ENCODE data around the gene PTBP2.

PTBP2 gene

DNA sequence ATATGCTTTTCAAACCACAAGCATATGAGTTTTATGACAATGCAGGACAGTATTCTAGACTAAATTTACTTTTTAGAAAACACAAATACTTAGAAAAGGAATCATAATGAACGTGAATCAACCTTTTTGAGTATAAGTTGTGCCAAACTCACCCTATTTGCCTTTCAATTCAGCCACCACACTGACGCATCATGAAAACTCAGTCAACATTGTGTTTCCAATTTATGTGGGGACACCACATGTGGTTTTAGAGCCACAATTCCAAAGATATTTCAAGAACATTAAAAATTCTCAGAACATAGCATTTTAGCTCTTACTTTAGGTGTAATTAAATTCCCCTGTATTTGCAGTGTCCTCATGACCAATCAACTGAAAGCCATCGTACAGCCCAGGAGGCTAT, 118.8 kb downstream of the PTBP2 start:
- DNase-seq (ENCODE audit: low read depth), result no peak

GRCh38 chr1:96842215-96842614, 120.6 kb downstream of the PTBP2 start:
- DNase-seq (ENCODE audit: low read depth), result no peak
- TF ChIP-seq, protein P1, sequence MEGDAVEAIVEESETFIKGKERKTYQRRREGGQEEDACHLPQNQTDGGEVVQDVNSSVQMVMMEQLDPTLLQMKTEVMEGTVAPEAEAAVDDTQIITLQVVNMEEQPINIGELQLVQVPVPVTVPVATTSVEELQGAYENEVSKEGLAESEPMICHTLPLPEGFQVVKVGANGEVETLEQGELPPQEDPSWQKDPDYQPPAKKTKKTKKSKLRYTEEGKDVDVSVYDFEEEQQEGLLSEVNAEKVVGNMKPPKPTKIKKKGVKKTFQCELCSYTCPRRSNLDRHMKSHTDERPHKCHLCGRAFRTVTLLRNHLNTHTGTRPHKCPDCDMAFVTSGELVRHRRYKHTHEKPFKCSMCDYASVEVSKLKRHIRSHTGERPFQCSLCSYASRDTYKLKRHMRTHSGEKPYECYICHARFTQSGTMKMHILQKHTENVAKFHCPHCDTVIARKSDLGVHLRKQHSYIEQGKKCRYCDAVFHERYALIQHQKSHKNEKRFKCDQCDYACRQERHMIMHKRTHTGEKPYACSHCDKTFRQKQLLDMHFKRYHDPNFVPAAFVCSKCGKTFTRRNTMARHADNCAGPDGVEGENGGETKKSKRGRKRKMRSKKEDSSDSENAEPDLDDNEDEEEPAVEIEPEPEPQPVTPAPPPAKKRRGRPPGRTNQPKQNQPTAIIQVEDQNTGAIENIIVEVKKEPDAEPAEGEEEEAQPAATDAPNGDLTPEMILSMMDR (IDR thresholded peaks at IDR 0.05; ENCODE audit: control insufficient read depth, insufficient read depth, low read depth, low read length, missing control alignments), result peak; percentile 12
- H3K4me3 ChIP-seq (ENCODE audit: control insufficient read depth, low read depth, low read length), result no peak overlapping the region

More for the DNA sequence above, 118.8 kb downstream of the PTBP2 start:
- H3K4me3 ChIP-seq (ENCODE audit: control insufficient read depth, low read depth, low read length), result no peak overlapping the region
- TF ChIP-seq, protein P1 (IDR thresholded peaks at IDR 0.05; ENCODE audit: control insufficient read depth, insufficient read depth, low read depth, low read length, missing control alignments), result no peak

- DNase-seq (ENCODE audit: low read depth), result peak; percentile 38
- TF ChIP-seq, protein P1 (IDR thresholded peaks at IDR 0.05; ENCODE audit: control insufficient read depth, insufficient read depth, low read depth, low read length, missing control alignments), result no peak
Measured at GRCh38 chr1:96843196-96843595, 121.6 kb downstream of the PTBP2 start.

GRCh38 chr1:96843601-96844000, 122.0 kb downstream of the PTBP2 start:
- H3K4me3 ChIP-seq (ENCODE audit: control insufficient read depth, low read depth, low read length), result no peak overlapping the region
- no peak for DNase-seq (ENCODE audit: low read depth)
- TF ChIP-seq, protein P1 (IDR thresholded peaks at IDR 0.05; ENCODE audit: control insufficient read depth, insufficient read depth, low read depth, low read length, missing control alignments), result no peak

More at GRCh38 chr1:96843196-96843595, 121.6 kb downstream of the PTBP2 start:
- no peak overlapping the region for H3K4me3 ChIP-seq (ENCODE audit: control insufficient read depth, low read depth, low read length)

DNA sequence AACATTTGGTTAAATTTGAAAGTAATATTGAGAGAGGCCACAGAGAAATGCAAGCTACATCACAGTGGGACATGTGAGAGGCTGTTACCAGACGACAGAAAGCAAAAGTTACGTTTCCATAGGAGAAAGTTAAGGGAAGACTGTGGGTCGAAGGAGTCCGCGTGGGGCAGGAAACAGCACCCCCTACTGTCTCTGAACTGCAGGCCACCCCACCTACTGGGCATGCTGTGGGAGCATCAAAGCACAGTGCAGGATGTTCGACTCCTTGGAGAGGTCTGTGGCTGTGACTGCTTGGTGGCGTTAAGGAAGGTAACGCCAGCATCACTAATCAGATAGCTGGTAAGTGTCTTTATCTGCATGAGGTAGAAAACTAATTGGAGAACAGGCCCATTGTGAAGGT, 123.9 kb downstream of the PTBP2 start:
- no peak overlapping the region for H3K4me3 ChIP-seq (ENCODE audit: control insufficient read depth, low read depth, low read length)
- TF ChIP-seq, protein P1 (IDR thresholded peaks at IDR 0.05; ENCODE audit: control insufficient read depth, insufficient read depth, low read depth, low read length, missing control alignments), result peak; percentile 48
- DNase-seq (ENCODE audit: low read depth), result no peak

DNA sequence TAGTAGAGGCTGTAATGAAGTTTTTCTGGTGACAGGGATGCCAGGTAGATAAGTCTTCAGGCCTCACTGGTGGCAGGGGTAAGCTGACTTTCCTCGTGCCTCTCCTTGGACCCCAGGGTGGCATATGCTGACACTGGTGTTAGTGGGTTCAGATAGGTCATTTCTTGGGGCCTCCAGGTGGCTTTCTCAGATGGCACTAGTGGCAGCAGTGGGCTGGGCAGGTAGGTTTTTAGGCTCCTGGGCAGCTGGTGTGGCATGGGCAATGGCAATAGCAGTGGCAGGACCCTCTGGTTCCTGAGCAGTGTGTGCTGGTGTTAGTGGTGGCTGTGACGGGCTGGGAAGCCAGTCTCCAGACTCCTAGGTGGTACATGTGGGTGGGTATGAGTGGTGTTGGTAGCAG, 140.3 kb downstream of the PTBP2 start:
- TF ChIP-seq, protein P1 (IDR thresholded peaks at IDR 0.05; ENCODE audit: control insufficient read depth, insufficient read depth, low read depth, low read length, missing control alignments), result no peak
- no peak overlapping the region for H3K4me3 ChIP-seq (ENCODE audit: control insufficient read depth, low read depth, low read length)
- no peak for DNase-seq (ENCODE audit: low read depth)

DNA sequence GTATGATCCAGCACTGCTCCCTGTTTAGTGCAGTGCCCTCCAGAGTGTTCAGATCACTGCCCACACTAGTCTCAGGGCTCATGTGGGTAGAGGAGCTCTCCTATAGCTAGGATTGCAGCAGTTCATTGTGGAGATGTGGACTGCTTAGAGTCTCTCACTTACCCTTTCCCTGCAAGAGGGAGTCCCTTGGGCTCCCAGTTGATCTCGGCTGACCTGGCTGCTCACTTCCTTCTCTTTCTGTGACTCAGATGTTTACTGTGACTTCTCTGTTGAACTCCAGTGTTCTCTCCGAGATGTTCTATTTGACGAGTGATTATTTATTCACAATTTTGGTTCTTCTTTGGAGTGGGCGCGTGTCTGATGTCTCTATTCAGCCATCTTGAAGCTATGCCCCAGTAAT, 141.9 kb downstream of the PTBP2 start:
- no peak for DNase-seq (ENCODE audit: low read depth)
- no peak overlapping the region for H3K4me3 ChIP-seq (ENCODE audit: control insufficient read depth, low read depth, low read length)
- TF ChIP-seq, protein P1 (IDR thresholded peaks at IDR 0.05; ENCODE audit: control insufficient read depth, insufficient read depth, low read depth, low read length, missing control alignments), result no peak
